RKO (cell line): ENCODE measurements around the gene ATP9B.
"Not testable (repeated sequence)": the region's sequence is repeated elsewhere in the genome, so short reads cannot be mapped to it uniquely, and the experiment has no call there.

Source experiments
- DNase-seq: peaks from one replicate; pipeline ENCODE4 v3.0.0-alpha.2; 2016; ENCODE audit warnings: low spot score

The ATP9B gene

GRCh38 chr18:79361766-79362522 lies 292.8 kb downstream of the ATP9B start:
- DNase-seq: peak; percentile 79

GRCh38 chr18:79365701-79366100 lies 296.5 kb downstream of the ATP9B start:
- no peak for DNase-seq

GRCh38 chr18:79366177-79367094 lies 297.2 kb downstream of the ATP9B start:
- DNase-seq: no peak

- no peak for DNase-seq
Observed at GRCh38 chr18:79367480-79367879, 298.3 kb downstream of the ATP9B start.

- DNase-seq: no peak
Observed at GRCh38 chr18:79367989-79368388, 298.8 kb downstream of the ATP9B start.

- DNase-seq: no peak
Observed at GRCh38 chr18:79368681-79369080, 299.5 kb downstream of the ATP9B start.

- DNase-seq: no peak
Observed at GRCh38 chr18:79371561-79372121, 302.4 kb downstream of the ATP9B start.

GRCh38 chr18:79372461-79372860 lies 303.3 kb downstream of the ATP9B start:
- DNase-seq: no peak

GRCh38 chr18:79372991-79373390 lies 303.8 kb downstream of the ATP9B start:
- no peak for DNase-seq

GRCh38 chr18:79373736-79374135 lies 304.5 kb downstream of the ATP9B start:
- no peak for DNase-seq

GRCh38 chr18:79374408-79375171 lies 305.4 kb downstream of the ATP9B start:
- DNase-seq: no peak

GRCh38 chr18:79375441-79376154 lies 306.4 kb downstream of the ATP9B start:
- no peak for DNase-seq

GRCh38 chr18:79376661-79377060 lies 307.5 kb downstream of the ATP9B start:
- not testable (repeated sequence) for DNase-seq

GRCh38 chr18:79377187-79377891 lies 308.1 kb downstream of the ATP9B start:
- no peak for DNase-seq

- no peak for DNase-seq
Observed at GRCh38 chr18:79378536-79379250, 309.5 kb downstream of the ATP9B start.

- DNase-seq: no peak
Observed at GRCh38 chr18:79379251-79379905, 310.2 kb downstream of the ATP9B start.

- no peak for DNase-seq
Observed at GRCh38 chr18:79379931-79380815, 311.0 kb downstream of the ATP9B start.
